Natural killer cell (primary cell): Measurements from ENCODE around the gene REC8. TPM values are rescaled to one million over a fixed set of nuclear protein-coding genes. Genes with fewer than 3 reads are reported as not detected.

Experiments
- ATAC-seq, 3 donors: fragments of 150-1000 bp in 2 of 3; fragments of 200-7000 bp in 1 of 3; cut with Tn5 transposase; 1 replicate in 1 of 3; 2 replicates in 2 of 3; pipeline ENCODE4 v1.10.0; 2021; ENCODE audit warnings: mild to moderate bottlenecking in 2 of 3, moderate library complexity in 2 of 3
- DNase-seq, 2 donors: peaks; one replicate each; pipeline versions ENCODE4 v3.0.0 to v3.0.0-alpha.2; 2013 to 2021; ENCODE audit warnings: mixed read lengths in 1 of 2
- H3K27ac ChIP-seq: one replicate; pipeline ENCODE4 v1.5.1; 2013; ENCODE audit warnings: mild to moderate bottlenecking, low read length
- H3K27me3 ChIP-seq: one replicate; pipeline ENCODE4 v1.6.1; 2013; ENCODE audit warnings: low read length; ENCODE audit not compliant: control insufficient read depth, insufficient read depth
- H3K36me3 ChIP-seq: one replicate; pipeline ENCODE4 v1.6.1; 2013; ENCODE audit warnings: low read length; ENCODE audit not compliant: control insufficient read depth, insufficient read depth
- H3K4me1 ChIP-seq: one replicate; pipeline ENCODE4 v1.6.1; 2013; ENCODE audit warnings: low read length; ENCODE audit not compliant: control insufficient read depth, insufficient read depth
- H3K4me3 ChIP-seq: one replicate; pipeline ENCODE4 v1.5.1; 2013; ENCODE audit warnings: low read length
- H3K9me3 ChIP-seq: one replicate; pipeline ENCODE4 v1.6.1; 2013; ENCODE audit warnings: low read length; ENCODE audit not compliant: control insufficient read depth, insufficient read depth
- H3K27ac Mint-ChIP-seq, 2 donors: one replicate each; pipeline ENCODE4 v1.8.0; 2022; ENCODE audit warnings: mild to moderate bottlenecking in 2 of 2, mixed read lengths in 2 of 2, moderate library complexity in 1 of 2
- H3K27me3 Mint-ChIP-seq, 2 donors: one replicate each; pipeline ENCODE4 v1.8.0; 2022; ENCODE audit warnings: low read depth in 2 of 2, mixed read lengths in 2 of 2
- H3K36me3 Mint-ChIP-seq: one replicate; pipeline ENCODE4 v1.8.0; 2022; ENCODE audit warnings: mixed read lengths
- H3K4me1 Mint-ChIP-seq, 2 donors: one replicate each; pipeline ENCODE4 v1.8.0; 2022; ENCODE audit warnings: mixed read lengths in 2 of 2
- H3K4me3 Mint-ChIP-seq: one replicate; pipeline ENCODE4 v1.8.0; 2022; ENCODE audit warnings: mild to moderate bottlenecking, moderate library complexity, mixed read lengths
- H3K9me3 Mint-ChIP-seq, 2 donors: one replicate each; pipeline ENCODE4 v1.8.0; 2022; ENCODE audit warnings: mixed read lengths in 2 of 2
- CTCF ChIP-seq: fragments of 200-600 bp; IDR thresholded peaks from one replicate; pipeline ENCODE4 v1.8.0; 2022; ENCODE audit warnings: antibody characterized with exemption
- WGBS: methylation state at CpG from one replicate; pipeline ENCODE4 v1.1.7; 2013; ENCODE audit warnings: missing lambda C conversion rate; ENCODE audit not compliant: insufficient coverage; 5-methylcytosine and 5-hydroxymethylcytosine counted together
- intact Hi-C: fragments of 100-400 bp; cut with micrococcal nuclease; formaldehyde crosslinking; loops from one replicate; pipeline ENCODE4 v1.14.2; 2022
- total RNA-seq, 4 donors: library from RNA; stranded (reverse); fragments of 120-200 nt in 1 of 4; gene quantifications; one replicate each; pipeline versions ENCODE4 v1.2.3 to v1.2.4, GENCODE V29; 2013 to 2022

Gene REC8
- total RNA-seq, 3 donors from 2014 or later (not counting 1 experiment from before 2014, with no cell fraction given), result 77.7 to 138 (median 103) TPM

GRCh38 chr14:24195186-24196070, 23.5 kb downstream of the REC8 start, which contains the start of gene TM9SF1:
Gene TM9SF1, minus strand, starts transcription at chr14:24195441. Its CDS starts 422 bp downstream, at chr14:24195019.
- no peaks in the 10 kb centered on the region for H3K36me3 Mint-ChIP-seq
- intact Hi-C loops, result loop anchor here (1.0 to 5.0 kb wide), 2 partner anchors 18 to 37 kb away; partner anchors contain the start of genes CHMP4A, GMPR2 and NEDD8

GRCh38 chr14:24196071-24197055, 24.5 kb downstream of the REC8 start:
- no peak for ATAC-seq

More at GRCh38 chr14:24195186-24196070, 23.5 kb downstream of the REC8 start, which contains the start of gene TM9SF1:
- H3K36me3 ChIP-seq, result peaks cover 13% of the 10 kb centered on the region
- H3K9me3 Mint-ChIP-seq, result no peaks in the 10 kb centered on the region
- ATAC-seq (peak; percentile 82 to 92 (median 84)), DNase-seq (peak; percentile 92 to 95)
- H3K4me3 Mint-ChIP-seq, result peak within 1 kb of the TSS; percentile 85
- H3K27me3 ChIP-seq, result no peaks in the 10 kb centered on the region
- peaks cover 42 to 52% of the 10 kb centered on the region in 2 donors for H3K4me1 Mint-ChIP-seq
- under 1% methylated on average over 89 of the region's 89 CpGs for WGBS
- peak within 1 kb of the TSS; percentile 99 for H3K27ac ChIP-seq
- H3K4me3 ChIP-seq, result peak within 1 kb of the TSS; percentile 92
- H3K9me3 ChIP-seq, result no peaks in the 10 kb centered on the region
- TF ChIP-seq CTCF, result no peak
- peaks cover 30% of the 10 kb centered on the region for H3K4me1 ChIP-seq
- peak within 1 kb of the TSS; percentile 91 to 96 for H3K27ac Mint-ChIP-seq
- H3K27me3 Mint-ChIP-seq, result no peaks in the 10 kb centered on the region

GRCh38 chr14:24197056-24197450, 25.2 kb downstream of the REC8 start:
- intact Hi-C loops, result loop anchor here (5.0 kb wide), 1 partner anchor 35 kb away; the partner anchor contains the start of genes GMPR2 and NEDD8
- H3K36me3 ChIP-seq, result peaks cover 14% of the 10 kb centered on the region
- peak overlapping the region; percentile 91 to 96 for H3K27ac Mint-ChIP-seq
- H3K4me3 ChIP-seq, result no peak overlapping the region
- H3K4me1 Mint-ChIP-seq, result peaks cover 42 to 47% of the 10 kb centered on the region in 2 donors
- H3K9me3 ChIP-seq, result no peaks in the 10 kb centered on the region
- WGBS, result 59% methylated on average over 2 of the region's 2 CpGs
- H3K4me1 ChIP-seq, result peaks cover 30% of the 10 kb centered on the region
- no peaks in the 10 kb centered on the region for H3K9me3 Mint-ChIP-seq
- H3K27ac ChIP-seq, result no peak overlapping the region
- H3K36me3 Mint-ChIP-seq, result no peaks in the 10 kb centered on the region
- no peaks in the 10 kb centered on the region for H3K27me3 Mint-ChIP-seq
- DNase-seq (no peak), ATAC-seq (no peak)
- H3K4me3 Mint-ChIP-seq, result peak overlapping the region; percentile 83
- no peak for TF ChIP-seq CTCF
- H3K27me3 ChIP-seq, result no peaks in the 10 kb centered on the region

More at GRCh38 chr14:24196071-24197055, 24.5 kb downstream of the REC8 start:
- H3K27ac ChIP-seq, result peak overlapping the region; percentile 99
- Mint-ChIP-seq H3K9me3 (no peaks in the 10 kb centered on the region), H3K27me3 (no peaks in the 10 kb centered on the region), H3K4me3 (peak overlapping the region; percentile 85), H3K36me3 (no peaks in the 10 kb centered on the region), H3K27ac (peak overlapping the region; percentile 91 to 96), H3K4me1 (peaks cover 42 to 52% of the 10 kb centered on the region in 2 donors)
- TF ChIP-seq CTCF, result no peak
- peak overlapping the region; percentile 92 for H3K4me3 ChIP-seq
- peaks cover 13% of the 10 kb centered on the region for H3K36me3 ChIP-seq
- intact Hi-C loops, result loop anchor here (5.0 kb wide), 1 partner anchor 36 kb away; the partner anchor contains the start of genes GMPR2 and NEDD8
- H3K27me3 ChIP-seq, result no peaks in the 10 kb centered on the region
- peak in 1 of 2 donors; percentile 47 for DNase-seq
- no peaks in the 10 kb centered on the region for H3K9me3 ChIP-seq
- peaks cover 30% of the 10 kb centered on the region for H3K4me1 ChIP-seq
- 34% methylated on average over 32 of the region's 33 CpGs for WGBS
